ENCODE data around the gene PNPLA6. TPM values are rescaled to one million over a fixed set of nuclear protein-coding genes. Genes with fewer than 3 reads are reported as not detected.

The PNPLA6 gene
- total and polyA plus RNA-seq, 10 of the 15 experiments (the other 5 are each of a cell fraction or from before 2014, with no cell fraction given) = 0.95 to 105 (median 40.0) TPM

DNA sequence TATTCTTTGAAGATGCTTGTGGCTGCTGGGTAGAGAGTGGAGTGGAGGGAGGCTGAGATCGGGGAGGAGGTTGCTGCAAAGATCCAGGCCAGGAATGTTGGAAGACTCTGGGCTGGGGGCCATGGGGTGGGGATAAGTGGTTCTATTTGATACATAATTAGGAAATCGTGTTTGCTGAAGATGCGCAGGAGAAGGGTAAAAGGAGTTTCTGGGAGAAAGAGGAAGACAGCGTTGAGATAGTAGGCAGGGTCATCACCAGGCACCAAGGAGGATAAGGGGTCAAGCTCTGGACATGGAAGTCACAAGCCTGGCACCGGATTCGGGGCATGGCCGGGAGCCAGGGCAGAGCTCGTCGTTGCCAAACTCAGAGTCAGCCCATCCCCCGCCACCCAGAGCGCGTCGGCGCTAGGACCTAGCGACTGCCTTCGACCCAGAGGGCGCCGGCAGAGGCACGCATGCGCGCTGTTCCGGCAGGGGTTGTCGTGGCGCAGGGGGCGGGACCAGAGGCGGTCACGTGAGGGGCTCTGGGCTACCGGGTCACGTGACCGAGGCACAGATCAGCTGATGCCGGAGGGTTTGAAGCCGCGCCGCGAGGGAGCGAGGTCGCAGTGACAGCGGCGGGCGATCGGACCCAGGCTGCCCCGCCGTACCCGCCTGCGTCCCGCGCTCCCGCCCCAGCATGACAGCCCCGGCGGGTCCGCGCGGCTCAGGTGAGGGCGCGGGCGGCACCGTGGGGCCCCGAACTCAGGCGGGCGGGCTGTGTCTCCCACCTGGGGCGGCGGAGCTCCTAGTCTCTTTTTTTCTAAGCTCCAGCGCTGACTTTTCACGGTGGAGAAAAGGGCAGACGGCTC lies 13.2 kb upstream of the PNPLA6 start, which contains the start of gene MCOLN1:
Gene MCOLN1 (plus strand): TSS at position 553 of the 851 bp plus-strand sequence. CDS start 127 bp downstream, at position 680.
- H3K9me3 ChIP-seq (replicated peaks; ENCODE audit: control insufficient read depth, insufficient read depth, low read length) = no peaks in the 10 kb centered on the region
- peak within 1 kb of the TSS; percentile 76 for H3K4me3 ChIP-seq
- no TSS peak for BruUV-seq (replicated peaks)
- ChIA-PET RAD21 (ENCODE audit: unreplicated experiment) (interaction anchor here (0.8 to 2.1 kb wide), 6 partner anchors 11 to 277 kb away, joined by 3 to 7 read pairs (median 4); partner anchors contain the start of gene PNPLA6), CTCF (interaction anchor here (1.4 to 2.4 kb wide), 5 partner anchors 12 to 420 kb away, joined by 3 to 9 read pairs (median 5); no protein-coding TSS in a partner anchor), POLR2A (interaction anchor here (0.6 to 3.2 kb wide), 3 partner anchors 12 to 194 kb away, joined by 3 to 28 read pairs (median 3); partner anchors contain the start of gene PNPLA6), SMC1A (ENCODE audit: uncharacterized antibody, unreplicated experiment) (interaction anchor here (0.8 to 1.8 kb wide), 4 partner anchors 10 to 135 kb away, joined by 3 to 10 read pairs (median 3); partner anchors contain the start of gene PNPLA6)
- H3K79me2 ChIP-seq (ENCODE audit: control insufficient read depth, insufficient read depth, low read length) = no peaks in the 10 kb centered on the region
- H3K27ac ChIP-seq (ENCODE audit: control insufficient read depth, insufficient read depth) = no peak within 1 kb of the TSS
- intact Hi-C loops (cut with micrococcal nuclease; ENCODE audit: unreplicated experiment) = no loop called here
- peaks cover 4% of the 10 kb centered on the region; the same call in 1 of the 2 replicates for H3K4me1 ChIP-seq (ENCODE audit: control insufficient read depth, insufficient read depth, low read length)
- in situ Hi-C loops (cut with MboI) = no loop called here
- no peaks in the 10 kb centered on the region for H3K27me3 ChIP-seq (replicated peaks in 1 of 2; ENCODE audit: control insufficient read depth in 2 of 2, insufficient read depth in 2 of 2, low read length in 1 of 2)
- peak within 1 kb of the TSS; percentile 90 for H2AFZ ChIP-seq (ENCODE audit: control insufficient read depth, low read depth, low read length)
- H3K36me3 ChIP-seq (ENCODE audit: control insufficient read depth in 2 of 2, insufficient read depth in 2 of 2, low read length in 1 of 2) = no peaks in the 10 kb centered on the region
- FAIRE-seq = peak; percentile 98
- H3K9ac ChIP-seq (ENCODE audit: control insufficient read depth, insufficient read depth, low read length) = peak within 1 kb of the TSS; percentile 80
- peak; percentile 91 for DNase-seq (ENCODE audit: low read depth, low spot score)
- ATAC-seq = peak; percentile 96
- no peaks in the 10 kb centered on the region for H4K20me1 ChIP-seq (ENCODE audit: control insufficient read depth, insufficient read depth)
- WGBS (ENCODE audit: insufficient coverage, insufficient replicate concordance, low lambda C conversion rate, missing lambda C conversion rate) = 5% methylated on average over 59 of the region's 65 CpGs
- H3K4me2 ChIP-seq (ENCODE audit: control insufficient read depth, insufficient read depth) = peak within 1 kb of the TSS; percentile 99
- TF ChIP-seq PAX8 (IDR thresholded peaks at IDR 0.05) (no peak), SREBF2 (IDR thresholded peaks at IDR 0.05; ENCODE audit: low read length) (no peak), SMAD5 (IDR thresholded peaks at IDR 0.05; ENCODE audit: low read depth) (no peak), MTA2 (IDR thresholded peaks at IDR 0.05; ENCODE audit: low read depth) (no peak), POLR2AphosphoS2 (IDR thresholded peaks at IDR 0.05; ENCODE audit: low read depth, low read length) (no peak), SMAD1 (IDR thresholded peaks at IDR 0.05; ENCODE audit: low read depth, partially characterized antibody) (no peak), CEBPB (IDR thresholded peaks at IDR 0.05; ENCODE audit: borderline replicate concordance in 1 of 2, low read depth in 2 of 2, low read length in 2 of 2) (no peak), HDGF (IDR thresholded peaks at IDR 0.05) (peak; percentile 85; the same call in 1 of the 2 replicates), PAX5 (IDR thresholded peaks at IDR 0.05; ENCODE audit: borderline replicate concordance, low read depth, low read length) (peak; percentile 65; the same call in 1 of the 2 replicates), RBBP5 (conservative IDR thresholded peaks at IDR 0.05) (no peak), CREB1 (IDR thresholded peaks at IDR 0.05; ENCODE audit: low read depth) (peak; percentile 77)
- TF ChIP-seq, protein P1, sequence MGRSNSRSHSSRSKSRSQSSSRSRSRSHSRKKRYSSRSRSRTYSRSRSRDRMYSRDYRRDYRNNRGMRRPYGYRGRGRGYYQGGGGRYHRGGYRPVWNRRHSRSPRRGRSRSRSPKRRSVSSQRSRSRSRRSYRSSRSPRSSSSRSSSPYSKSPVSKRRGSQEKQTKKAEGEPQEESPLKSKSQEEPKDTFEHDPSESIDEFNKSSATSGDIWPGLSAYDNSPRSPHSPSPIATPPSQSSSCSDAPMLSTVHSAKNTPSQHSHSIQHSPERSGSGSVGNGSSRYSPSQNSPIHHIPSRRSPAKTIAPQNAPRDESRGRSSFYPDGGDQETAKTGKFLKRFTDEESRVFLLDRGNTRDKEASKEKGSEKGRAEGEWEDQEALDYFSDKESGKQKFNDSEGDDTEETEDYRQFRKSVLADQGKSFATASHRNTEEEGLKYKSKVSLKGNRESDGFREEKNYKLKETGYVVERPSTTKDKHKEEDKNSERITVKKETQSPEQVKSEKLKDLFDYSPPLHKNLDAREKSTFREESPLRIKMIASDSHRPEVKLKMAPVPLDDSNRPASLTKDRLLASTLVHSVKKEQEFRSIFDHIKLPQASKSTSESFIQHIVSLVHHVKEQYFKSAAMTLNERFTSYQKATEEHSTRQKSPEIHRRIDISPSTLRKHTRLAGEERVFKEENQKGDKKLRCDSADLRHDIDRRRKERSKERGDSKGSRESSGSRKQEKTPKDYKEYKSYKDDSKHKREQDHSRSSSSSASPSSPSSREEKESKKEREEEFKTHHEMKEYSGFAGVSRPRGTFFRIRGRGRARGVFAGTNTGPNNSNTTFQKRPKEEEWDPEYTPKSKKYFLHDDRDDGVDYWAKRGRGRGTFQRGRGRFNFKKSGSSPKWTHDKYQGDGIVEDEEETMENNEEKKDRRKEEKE (IDR thresholded peaks at IDR 0.05) = no peak
- TF ChIP-seq, protein P2, sequence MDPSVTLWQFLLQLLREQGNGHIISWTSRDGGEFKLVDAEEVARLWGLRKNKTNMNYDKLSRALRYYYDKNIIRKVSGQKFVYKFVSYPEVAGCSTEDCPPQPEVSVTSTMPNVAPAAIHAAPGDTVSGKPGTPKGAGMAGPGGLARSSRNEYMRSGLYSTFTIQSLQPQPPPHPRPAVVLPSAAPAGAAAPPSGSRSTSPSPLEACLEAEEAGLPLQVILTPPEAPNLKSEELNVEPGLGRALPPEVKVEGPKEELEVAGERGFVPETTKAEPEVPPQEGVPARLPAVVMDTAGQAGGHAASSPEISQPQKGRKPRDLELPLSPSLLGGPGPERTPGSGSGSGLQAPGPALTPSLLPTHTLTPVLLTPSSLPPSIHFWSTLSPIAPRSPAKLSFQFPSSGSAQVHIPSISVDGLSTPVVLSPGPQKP (IDR thresholded peaks at IDR 0.05; ENCODE audit: low read depth, low read length) = no peak
- TF ChIP-seq, protein P3, sequence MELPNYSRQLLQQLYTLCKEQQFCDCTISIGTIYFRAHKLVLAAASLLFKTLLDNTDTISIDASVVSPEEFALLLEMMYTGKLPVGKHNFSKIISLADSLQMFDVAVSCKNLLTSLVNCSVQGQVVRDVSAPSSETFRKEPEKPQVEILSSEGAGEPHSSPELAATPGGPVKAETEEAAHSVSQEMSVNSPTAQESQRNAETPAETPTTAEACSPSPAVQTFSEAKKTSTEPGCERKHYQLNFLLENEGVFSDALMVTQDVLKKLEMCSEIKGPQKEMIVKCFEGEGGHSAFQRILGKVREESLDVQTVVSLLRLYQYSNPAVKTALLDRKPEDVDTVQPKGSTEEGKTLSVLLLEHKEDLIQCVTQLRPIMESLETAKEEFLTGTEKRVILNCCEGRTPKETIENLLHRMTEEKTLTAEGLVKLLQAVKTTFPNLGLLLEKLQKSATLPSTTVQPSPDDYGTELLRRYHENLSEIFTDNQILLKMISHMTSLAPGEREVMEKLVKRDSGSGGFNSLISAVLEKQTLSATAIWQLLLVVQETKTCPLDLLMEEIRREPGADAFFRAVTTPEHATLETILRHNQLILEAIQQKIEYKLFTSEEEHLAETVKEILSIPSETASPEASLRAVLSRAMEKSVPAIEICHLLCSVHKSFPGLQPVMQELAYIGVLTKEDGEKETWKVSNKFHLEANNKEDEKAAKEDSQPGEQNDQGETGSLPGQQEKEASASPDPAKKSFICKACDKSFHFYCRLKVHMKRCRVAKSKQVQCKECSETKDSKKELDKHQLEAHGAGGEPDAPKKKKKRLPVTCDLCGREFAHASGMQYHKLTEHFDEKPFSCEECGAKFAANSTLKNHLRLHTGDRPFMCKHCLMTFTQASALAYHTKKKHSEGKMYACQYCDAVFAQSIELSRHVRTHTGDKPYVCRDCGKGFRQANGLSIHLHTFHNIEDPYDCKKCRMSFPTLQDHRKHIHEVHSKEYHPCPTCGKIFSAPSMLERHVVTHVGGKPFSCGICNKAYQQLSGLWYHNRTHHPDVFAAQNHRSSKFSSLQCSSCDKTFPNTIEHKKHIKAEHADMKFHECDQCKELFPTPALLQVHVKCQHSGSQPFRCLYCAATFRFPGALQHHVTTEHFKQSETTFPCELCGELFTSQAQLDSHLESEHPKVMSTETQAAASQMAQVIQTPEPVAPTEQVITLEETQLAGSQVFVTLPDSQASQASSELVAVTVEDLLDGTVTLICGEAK (IDR thresholded peaks at IDR 0.05; ENCODE audit: borderline replicate concordance) = no peak; the same call in 1 of the 2 replicates

Data from GM12878 (cell line).